Loucy (cell line): ENCODE results near the gene CCDC187.

Source experiments
- CTCF ChIP-seq: fragments of 200-600 bp; sonication (generic); conservative IDR thresholded peaks from 2 replicates; pipeline ENCODE4 v1.5.1; 2014; ENCODE audit warnings: mild to moderate bottlenecking, antibody characterized with exemption, low read length
- EZH2phosphoT487 ChIP-seq: fragments of 200-600 bp; IDR thresholded peaks from 2 replicates; pipeline ENCODE4 v1.6.1; 2018; ENCODE audit warnings: antibody characterized with exemption, mild to moderate bottlenecking, moderate library complexity, borderline replicate concordance

GRCh38 chr9:136230365-136230764, 73.5 kb downstream of the CCDC187 start:
- no peak for TF ChIP-seq CTCF
- TF ChIP-seq EZH2phosphoT487, result no peak
